ENCODE data around the gene UST. TPM values are rescaled to one million over a fixed set of nuclear protein-coding genes. Genes with fewer than 3 reads are reported as not detected.

Gene UST
- total RNA-seq, 1 donor from 2014 or later = 33.3 TPM

GRCh38 chr6:149060985-149061760 is 314.3 kb downstream of the UST start:
- peaks cover 12% of the 10 kb centered on the region for H3K4me1 ChIP-seq
- no peak overlapping the region for H2AFZ ChIP-seq (replicated peaks)
- H3K27me3 ChIP-seq = no peaks in the 10 kb centered on the region
- Mint-ChIP-seq H3K27me3 (ENCODE audit: insufficient read depth, low read depth) (no peaks in the 10 kb centered on the region), H3K4me1 (peaks cover 10% of the 10 kb centered on the region), H3K27ac (no peak overlapping the region), H3K9me3 (no peaks in the 10 kb centered on the region), H3K4me3 (no peak overlapping the region), H3K36me3 (no peaks in the 10 kb centered on the region)
- no peaks in the 10 kb centered on the region for H3K9me3 ChIP-seq (ENCODE audit: low read depth)
- no peaks in the 10 kb centered on the region for H3F3A ChIP-seq (ENCODE audit: low read depth)
- H3K27ac ChIP-seq = no peak overlapping the region
- no peaks in the 10 kb centered on the region for H4K20me1 ChIP-seq (ENCODE audit: low read depth)
- H3K4me3 ChIP-seq = no peak overlapping the region
- DNase-seq (ENCODE audit: low spot score) = no peak
- H3K4me2 ChIP-seq = no peak overlapping the region
- H3K36me3 ChIP-seq = no peaks in the 10 kb centered on the region
- H3K79me2 ChIP-seq (ENCODE audit: low read depth) = no peaks in the 10 kb centered on the region
- H3K9ac ChIP-seq = no peak overlapping the region
- no peak for TF ChIP-seq EZH2 (IDR thresholded peaks at IDR 0.05)
- no peak for TF ChIP-seq CTCF (IDR thresholded peaks at IDR 0.05)
- TF ChIP-seq EZH2phosphoT487 (IDR thresholded peaks at IDR 0.05) = no peak

- no peak overlapping the region for H3K27ac ChIP-seq
- TF ChIP-seq EZH2phosphoT487 (IDR thresholded peaks at IDR 0.05) (no peak), CTCF (IDR thresholded peaks at IDR 0.05) (no peak), EZH2 (IDR thresholded peaks at IDR 0.05) (no peak)
- Mint-ChIP-seq H3K27me3 (ENCODE audit: insufficient read depth, low read depth) (no peaks in the 10 kb centered on the region), H3K27ac (no peak overlapping the region), H3K36me3 (no peaks in the 10 kb centered on the region), H3K9me3 (no peaks in the 10 kb centered on the region), H3K4me1 (peaks cover 10% of the 10 kb centered on the region), H3K4me3 (no peak overlapping the region)
- H3K27me3 ChIP-seq = no peaks in the 10 kb centered on the region
- DNase-seq (ENCODE audit: low spot score) = no peak
- no peak overlapping the region for H3K9ac ChIP-seq
- no peaks in the 10 kb centered on the region for H4K20me1 ChIP-seq (ENCODE audit: low read depth)
- H3K9me3 ChIP-seq (ENCODE audit: low read depth) = no peaks in the 10 kb centered on the region
- H3K36me3 ChIP-seq = no peaks in the 10 kb centered on the region
- H3K79me2 ChIP-seq (ENCODE audit: low read depth) = no peaks in the 10 kb centered on the region
- H3K4me2 ChIP-seq = no peak overlapping the region
- no peaks in the 10 kb centered on the region for H3F3A ChIP-seq (ENCODE audit: low read depth)
- H3K4me1 ChIP-seq = peaks cover 12% of the 10 kb centered on the region
- H3K4me3 ChIP-seq = no peak overlapping the region
- H2AFZ ChIP-seq (replicated peaks) = no peak overlapping the region
Observed at GRCh38 chr6:149061930-149062329, 315.1 kb downstream of the UST start.

GRCh38 chr6:149062653-149063348 is 316.0 kb downstream of the UST start:
- H3K36me3 Mint-ChIP-seq = no peaks in the 10 kb centered on the region
- no peaks in the 10 kb centered on the region for H3F3A ChIP-seq (ENCODE audit: low read depth)
- H3K27ac ChIP-seq = no peak overlapping the region
- peaks cover 10% of the 10 kb centered on the region for H3K4me1 Mint-ChIP-seq
- no peaks in the 10 kb centered on the region for H3K9me3 Mint-ChIP-seq
- no peak overlapping the region for H3K9ac ChIP-seq
- H3K36me3 ChIP-seq = no peaks in the 10 kb centered on the region
- no peak for TF ChIP-seq EZH2 (IDR thresholded peaks at IDR 0.05)
- TF ChIP-seq CTCF (IDR thresholded peaks at IDR 0.05) = no peak
- no peak for TF ChIP-seq EZH2phosphoT487 (IDR thresholded peaks at IDR 0.05)
- H3K4me1 ChIP-seq = peaks cover 12% of the 10 kb centered on the region
- no peaks in the 10 kb centered on the region for H3K27me3 ChIP-seq
- no peak overlapping the region for H3K4me2 ChIP-seq
- no peak for DNase-seq (ENCODE audit: low spot score)
- H3K27me3 Mint-ChIP-seq (ENCODE audit: insufficient read depth, low read depth) = no peaks in the 10 kb centered on the region
- H3K79me2 ChIP-seq (ENCODE audit: low read depth) = no peaks in the 10 kb centered on the region
- no peaks in the 10 kb centered on the region for H4K20me1 ChIP-seq (ENCODE audit: low read depth)
- no peak overlapping the region for H3K4me3 Mint-ChIP-seq
- no peak overlapping the region for H3K4me3 ChIP-seq
- H2AFZ ChIP-seq (replicated peaks) = no peak overlapping the region
- H3K9me3 ChIP-seq (ENCODE audit: low read depth) = no peaks in the 10 kb centered on the region
- no peak overlapping the region for H3K27ac Mint-ChIP-seq
